GM23338 (cell line): Measurements from ENCODE around the gene BANP.

Experiments
- CREB1 ChIP-seq: fragments of 250-450 bp; sonication (Bioruptor Pico); IDR thresholded peaks from 2 replicates; pipeline ENCODE4 v1.5.0; 2020; ENCODE audit warnings: low read depth, mild to moderate bottlenecking, moderate library complexity
- ETS1 ChIP-seq: IDR thresholded peaks from 2 replicates; pipeline ENCODE4 v1.6.1; 2016; ENCODE audit warnings: antibody characterized with exemption
- EZH2 ChIP-seq: fragments of 200-600 bp; sonication (generic); IDR thresholded peaks from one replicate; pipeline ENCODE4 v1.8.0; 2017; ENCODE audit warnings: antibody characterized with exemption, mild to moderate bottlenecking, low read depth; ENCODE audit not compliant: unreplicated experiment
- EZH2phosphoT487 ChIP-seq: fragments of 200-600 bp; sonication (generic); IDR thresholded peaks from one replicate; pipeline ENCODE4 v1.8.1; 2018; ENCODE audit warnings: antibody characterized with exemption; ENCODE audit not compliant: unreplicated experiment
- JUNB ChIP-seq: IDR thresholded peaks from one replicate; pipeline ENCODE4 v1.6.1; 2016; ENCODE audit warnings: antibody characterized with exemption; ENCODE audit not compliant: unreplicated experiment
- NANOG ChIP-seq: IDR thresholded peaks from 2 replicates; pipeline ENCODE4 v1.6.1; 2016; ENCODE audit warnings: antibody characterized with exemption, borderline replicate concordance
- POLR2AphosphoS5 ChIP-seq: IDR thresholded peaks from 2 replicates; pipeline ENCODE4 v1.6.1; 2016; ENCODE audit warnings: antibody characterized with exemption, low read depth
- STAT1 ChIP-seq: IDR thresholded peaks from one replicate; pipeline ENCODE4 v1.6.1; 2016; ENCODE audit warnings: antibody characterized with exemption; ENCODE audit not compliant: unreplicated experiment
- ZNF114 ChIP-seq: fragments of 250-450 bp; sonication (Bioruptor Pico); IDR thresholded peaks from 2 replicates; pipeline ENCODE4 v1.5.0; 2020; ENCODE audit warnings: mild to moderate bottlenecking, moderate library complexity
- TF ChIP-seq, protein P1 (sequence below), 2 experiments: fragments of 200-600 bp in 1 of 2; sonication (generic) in 1 of 2; conservative IDR thresholded peaks; 2 replicates each; pipeline versions ENCODE4 v1.5.1 to v1.6.1; 2016 to 2017; ENCODE audit warnings: antibody characterized with exemption in 2 of 2, low read depth in 2 of 2, mild to moderate bottlenecking in 2 of 2, moderate library complexity in 1 of 2
- TF ChIP-seq, protein P2 (sequence below): IDR thresholded peaks from one replicate; pipeline ENCODE4 v1.6.1; 2018; ENCODE audit warnings: antibody characterized with exemption; ENCODE audit not compliant: unreplicated experiment

- no peak for TF ChIP-seq POLR2AphosphoS5
- TF ChIP-seq JUNB, result no peak
- TF ChIP-seq, protein P1, sequence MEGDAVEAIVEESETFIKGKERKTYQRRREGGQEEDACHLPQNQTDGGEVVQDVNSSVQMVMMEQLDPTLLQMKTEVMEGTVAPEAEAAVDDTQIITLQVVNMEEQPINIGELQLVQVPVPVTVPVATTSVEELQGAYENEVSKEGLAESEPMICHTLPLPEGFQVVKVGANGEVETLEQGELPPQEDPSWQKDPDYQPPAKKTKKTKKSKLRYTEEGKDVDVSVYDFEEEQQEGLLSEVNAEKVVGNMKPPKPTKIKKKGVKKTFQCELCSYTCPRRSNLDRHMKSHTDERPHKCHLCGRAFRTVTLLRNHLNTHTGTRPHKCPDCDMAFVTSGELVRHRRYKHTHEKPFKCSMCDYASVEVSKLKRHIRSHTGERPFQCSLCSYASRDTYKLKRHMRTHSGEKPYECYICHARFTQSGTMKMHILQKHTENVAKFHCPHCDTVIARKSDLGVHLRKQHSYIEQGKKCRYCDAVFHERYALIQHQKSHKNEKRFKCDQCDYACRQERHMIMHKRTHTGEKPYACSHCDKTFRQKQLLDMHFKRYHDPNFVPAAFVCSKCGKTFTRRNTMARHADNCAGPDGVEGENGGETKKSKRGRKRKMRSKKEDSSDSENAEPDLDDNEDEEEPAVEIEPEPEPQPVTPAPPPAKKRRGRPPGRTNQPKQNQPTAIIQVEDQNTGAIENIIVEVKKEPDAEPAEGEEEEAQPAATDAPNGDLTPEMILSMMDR (conservative IDR thresholded peaks at IDR 0.05; ENCODE audit: low read depth in 2 of 2), result no peak
- no peak for TF ChIP-seq EZH2phosphoT487
- TF ChIP-seq STAT1, result no peak
- TF ChIP-seq EZH2, result no peak
- TF ChIP-seq, protein P2, sequence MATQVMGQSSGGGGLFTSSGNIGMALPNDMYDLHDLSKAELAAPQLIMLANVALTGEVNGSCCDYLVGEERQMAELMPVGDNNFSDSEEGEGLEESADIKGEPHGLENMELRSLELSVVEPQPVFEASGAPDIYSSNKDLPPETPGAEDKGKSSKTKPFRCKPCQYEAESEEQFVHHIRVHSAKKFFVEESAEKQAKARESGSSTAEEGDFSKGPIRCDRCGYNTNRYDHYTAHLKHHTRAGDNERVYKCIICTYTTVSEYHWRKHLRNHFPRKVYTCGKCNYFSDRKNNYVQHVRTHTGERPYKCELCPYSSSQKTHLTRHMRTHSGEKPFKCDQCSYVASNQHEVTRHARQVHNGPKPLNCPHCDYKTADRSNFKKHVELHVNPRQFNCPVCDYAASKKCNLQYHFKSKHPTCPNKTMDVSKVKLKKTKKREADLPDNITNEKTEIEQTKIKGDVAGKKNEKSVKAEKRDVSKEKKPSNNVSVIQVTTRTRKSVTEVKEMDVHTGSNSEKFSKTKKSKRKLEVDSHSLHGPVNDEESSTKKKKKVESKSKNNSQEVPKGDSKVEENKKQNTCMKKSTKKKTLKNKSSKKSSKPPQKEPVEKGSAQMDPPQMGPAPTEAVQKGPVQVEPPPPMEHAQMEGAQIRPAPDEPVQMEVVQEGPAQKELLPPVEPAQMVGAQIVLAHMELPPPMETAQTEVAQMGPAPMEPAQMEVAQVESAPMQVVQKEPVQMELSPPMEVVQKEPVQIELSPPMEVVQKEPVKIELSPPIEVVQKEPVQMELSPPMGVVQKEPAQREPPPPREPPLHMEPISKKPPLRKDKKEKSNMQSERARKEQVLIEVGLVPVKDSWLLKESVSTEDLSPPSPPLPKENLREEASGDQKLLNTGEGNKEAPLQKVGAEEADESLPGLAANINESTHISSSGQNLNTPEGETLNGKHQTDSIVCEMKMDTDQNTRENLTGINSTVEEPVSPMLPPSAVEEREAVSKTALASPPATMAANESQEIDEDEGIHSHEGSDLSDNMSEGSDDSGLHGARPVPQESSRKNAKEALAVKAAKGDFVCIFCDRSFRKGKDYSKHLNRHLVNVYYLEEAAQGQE, result no peak
- no peak for TF ChIP-seq ZNF114 (CRISPR knock-in tag)
- TF ChIP-seq CREB1 (CRISPR knock-in tag), result no peak
- no peak for TF ChIP-seq NANOG
- TF ChIP-seq ETS1, result no peak
Observed at GRCh38 chr16:88013766-88014251, 62.6 kb downstream of the BANP start.
